WTC11 (cell line): ENCODE measurements around the gene DSG4.

Experiments used
- RELA ChIP-seq: sonication (generic); formaldehyde crosslinking; IDR thresholded peaks from 2 replicates; pipeline ENCODE4 v1.8.1; 2022; ENCODE audit warnings: missing genetic modification reagents, mild to moderate bottlenecking, borderline replicate concordance
- SMAD3 ChIP-seq: sonication (generic); formaldehyde crosslinking; IDR thresholded peaks from 2 replicates; pipeline ENCODE4 v1.8.0; 2022; ENCODE audit warnings: missing genetic modification reagents, mild to moderate bottlenecking, borderline replicate concordance
- SP1 ChIP-seq: sonication (generic); formaldehyde crosslinking; conservative IDR thresholded peaks from 2 replicates; pipeline ENCODE4 v1.8.1; 2022; ENCODE audit warnings: missing genetic modification reagents
- TF ChIP-seq, protein P1 (sequence below): sonication (generic); formaldehyde crosslinking; IDR thresholded peaks from 2 replicates; pipeline ENCODE4 v1.8.0; 2023; ENCODE audit warnings: missing genetic modification reagents
- TF ChIP-seq, protein P2 (sequence below): fragments of 200-600 bp; IDR thresholded peaks from 2 replicates; pipeline ENCODE4 v1.8.0; 2022; ENCODE audit warnings: antibody characterized with exemption
- TF ChIP-seq, protein P3 (sequence below): sonication (generic); formaldehyde crosslinking; IDR thresholded peaks from 2 replicates; pipeline ENCODE4 v1.8.0; 2022; ENCODE audit warnings: mild to moderate bottlenecking, missing genetic modification reagents
- TF ChIP-seq, protein P4 (sequence below): sonication (generic); formaldehyde crosslinking; IDR thresholded peaks from 2 replicates; pipeline ENCODE4 v1.8.1; 2023; ENCODE audit warnings: mild to moderate bottlenecking, missing genetic modification reagents
- TF ChIP-seq, protein P5 (sequence below): sonication (generic); formaldehyde crosslinking; conservative IDR thresholded peaks from 2 replicates; pipeline ENCODE4 v1.8.1; 2023; ENCODE audit warnings: mild to moderate bottlenecking, low read depth, missing genetic modification reagents, moderate library complexity
- TF ChIP-seq, protein P6 (sequence below): sonication (generic); formaldehyde crosslinking; IDR thresholded peaks from 2 replicates; pipeline ENCODE4 v1.8.1; 2023; ENCODE audit warnings: mild to moderate bottlenecking, missing genetic modification reagents, moderate library complexity

DNA sequence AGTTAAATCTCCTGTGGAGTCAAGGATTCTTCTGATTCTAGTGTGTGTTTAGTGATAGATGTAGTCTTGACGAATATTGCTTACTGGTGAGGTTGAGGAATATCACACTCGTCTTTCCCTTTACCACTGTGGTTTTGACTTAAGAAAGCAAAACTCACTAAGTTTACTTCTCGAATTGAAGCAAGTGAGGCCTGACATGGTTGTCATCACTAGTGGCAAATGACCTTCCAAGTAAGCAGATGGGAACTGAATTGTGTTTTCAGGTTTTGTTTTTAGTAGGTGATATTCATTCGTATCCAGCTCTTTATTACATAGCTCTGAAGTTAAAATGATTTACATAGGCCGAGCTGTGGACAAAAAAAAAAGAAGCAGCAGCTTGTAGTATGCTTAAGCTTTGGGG is 20.6 kb upstream of the DSG4 start:
- TF ChIP-seq, protein P1, sequence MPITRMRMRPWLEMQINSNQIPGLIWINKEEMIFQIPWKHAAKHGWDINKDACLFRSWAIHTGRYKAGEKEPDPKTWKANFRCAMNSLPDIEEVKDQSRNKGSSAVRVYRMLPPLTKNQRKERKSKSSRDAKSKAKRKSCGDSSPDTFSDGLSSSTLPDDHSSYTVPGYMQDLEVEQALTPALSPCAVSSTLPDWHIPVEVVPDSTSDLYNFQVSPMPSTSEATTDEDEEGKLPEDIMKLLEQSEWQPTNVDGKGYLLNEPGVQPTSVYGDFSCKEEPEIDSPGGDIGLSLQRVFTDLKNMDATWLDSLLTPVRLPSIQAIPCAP (CRISPR knock-in tag) = no peak
- TF ChIP-seq, protein P2, sequence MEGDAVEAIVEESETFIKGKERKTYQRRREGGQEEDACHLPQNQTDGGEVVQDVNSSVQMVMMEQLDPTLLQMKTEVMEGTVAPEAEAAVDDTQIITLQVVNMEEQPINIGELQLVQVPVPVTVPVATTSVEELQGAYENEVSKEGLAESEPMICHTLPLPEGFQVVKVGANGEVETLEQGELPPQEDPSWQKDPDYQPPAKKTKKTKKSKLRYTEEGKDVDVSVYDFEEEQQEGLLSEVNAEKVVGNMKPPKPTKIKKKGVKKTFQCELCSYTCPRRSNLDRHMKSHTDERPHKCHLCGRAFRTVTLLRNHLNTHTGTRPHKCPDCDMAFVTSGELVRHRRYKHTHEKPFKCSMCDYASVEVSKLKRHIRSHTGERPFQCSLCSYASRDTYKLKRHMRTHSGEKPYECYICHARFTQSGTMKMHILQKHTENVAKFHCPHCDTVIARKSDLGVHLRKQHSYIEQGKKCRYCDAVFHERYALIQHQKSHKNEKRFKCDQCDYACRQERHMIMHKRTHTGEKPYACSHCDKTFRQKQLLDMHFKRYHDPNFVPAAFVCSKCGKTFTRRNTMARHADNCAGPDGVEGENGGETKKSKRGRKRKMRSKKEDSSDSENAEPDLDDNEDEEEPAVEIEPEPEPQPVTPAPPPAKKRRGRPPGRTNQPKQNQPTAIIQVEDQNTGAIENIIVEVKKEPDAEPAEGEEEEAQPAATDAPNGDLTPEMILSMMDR = no peak
- TF ChIP-seq, protein P3, sequence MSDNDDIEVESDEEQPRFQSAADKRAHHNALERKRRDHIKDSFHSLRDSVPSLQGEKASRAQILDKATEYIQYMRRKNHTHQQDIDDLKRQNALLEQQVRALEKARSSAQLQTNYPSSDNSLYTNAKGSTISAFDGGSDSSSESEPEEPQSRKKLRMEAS (CRISPR knock-in tag) = no peak
- TF ChIP-seq SMAD3 (CRISPR knock-in tag) (no peak), SP1 (no peak), RELA (CRISPR knock-in tag) (no peak)
- TF ChIP-seq, protein P4, sequence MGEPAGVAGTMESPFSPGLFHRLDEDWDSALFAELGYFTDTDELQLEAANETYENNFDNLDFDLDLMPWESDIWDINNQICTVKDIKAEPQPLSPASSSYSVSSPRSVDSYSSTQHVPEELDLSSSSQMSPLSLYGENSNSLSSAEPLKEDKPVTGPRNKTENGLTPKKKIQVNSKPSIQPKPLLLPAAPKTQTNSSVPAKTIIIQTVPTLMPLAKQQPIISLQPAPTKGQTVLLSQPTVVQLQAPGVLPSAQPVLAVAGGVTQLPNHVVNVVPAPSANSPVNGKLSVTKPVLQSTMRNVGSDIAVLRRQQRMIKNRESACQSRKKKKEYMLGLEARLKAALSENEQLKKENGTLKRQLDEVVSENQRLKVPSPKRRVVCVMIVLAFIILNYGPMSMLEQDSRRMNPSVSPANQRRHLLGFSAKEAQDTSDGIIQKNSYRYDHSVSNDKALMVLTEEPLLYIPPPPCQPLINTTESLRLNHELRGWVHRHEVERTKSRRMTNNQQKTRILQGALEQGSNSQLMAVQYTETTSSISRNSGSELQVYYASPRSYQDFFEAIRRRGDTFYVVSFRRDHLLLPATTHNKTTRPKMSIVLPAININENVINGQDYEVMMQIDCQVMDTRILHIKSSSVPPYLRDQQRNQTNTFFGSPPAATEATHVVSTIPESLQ (CRISPR knock-in tag) = no peak
- TF ChIP-seq, protein P5, sequence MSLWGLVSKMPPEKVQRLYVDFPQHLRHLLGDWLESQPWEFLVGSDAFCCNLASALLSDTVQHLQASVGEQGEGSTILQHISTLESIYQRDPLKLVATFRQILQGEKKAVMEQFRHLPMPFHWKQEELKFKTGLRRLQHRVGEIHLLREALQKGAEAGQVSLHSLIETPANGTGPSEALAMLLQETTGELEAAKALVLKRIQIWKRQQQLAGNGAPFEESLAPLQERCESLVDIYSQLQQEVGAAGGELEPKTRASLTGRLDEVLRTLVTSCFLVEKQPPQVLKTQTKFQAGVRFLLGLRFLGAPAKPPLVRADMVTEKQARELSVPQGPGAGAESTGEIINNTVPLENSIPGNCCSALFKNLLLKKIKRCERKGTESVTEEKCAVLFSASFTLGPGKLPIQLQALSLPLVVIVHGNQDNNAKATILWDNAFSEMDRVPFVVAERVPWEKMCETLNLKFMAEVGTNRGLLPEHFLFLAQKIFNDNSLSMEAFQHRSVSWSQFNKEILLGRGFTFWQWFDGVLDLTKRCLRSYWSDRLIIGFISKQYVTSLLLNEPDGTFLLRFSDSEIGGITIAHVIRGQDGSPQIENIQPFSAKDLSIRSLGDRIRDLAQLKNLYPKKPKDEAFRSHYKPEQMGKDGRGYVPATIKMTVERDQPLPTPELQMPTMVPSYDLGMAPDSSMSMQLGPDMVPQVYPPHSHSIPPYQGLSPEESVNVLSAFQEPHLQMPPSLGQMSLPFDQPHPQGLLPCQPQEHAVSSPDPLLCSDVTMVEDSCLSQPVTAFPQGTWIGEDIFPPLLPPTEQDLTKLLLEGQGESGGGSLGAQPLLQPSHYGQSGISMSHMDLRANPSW (CRISPR knock-in tag) = no peak
- TF ChIP-seq, protein P6, sequence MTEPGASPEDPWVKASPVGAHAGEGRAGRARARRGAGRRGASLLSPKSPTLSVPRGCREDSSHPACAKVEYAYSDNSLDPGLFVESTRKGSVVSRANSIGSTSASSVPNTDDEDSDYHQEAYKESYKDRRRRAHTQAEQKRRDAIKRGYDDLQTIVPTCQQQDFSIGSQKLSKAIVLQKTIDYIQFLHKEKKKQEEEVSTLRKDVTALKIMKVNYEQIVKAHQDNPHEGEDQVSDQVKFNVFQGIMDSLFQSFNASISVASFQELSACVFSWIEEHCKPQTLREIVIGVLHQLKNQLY = no peak
